Liver (tissue), 9 donors: ENCODE results near the gene SPATA46. TPM values are rescaled to one million over a fixed set of nuclear protein-coding genes. Genes with fewer than 3 reads are reported as not detected.

Experiments used
- DNase-seq: peaks from one replicate; pipeline ENCODE4 v3.0.0-alpha.2; 2017; ENCODE audit warnings: low spot score
- H3K27ac ChIP-seq, 2 donors: one replicate each; pipeline ENCODE4 v1.7.0; 2013; ENCODE audit warnings: inconsistent platforms in 2 of 2, low read length in 2 of 2, control low read depth in 1 of 2, low read depth in 1 of 2, mild to moderate bottlenecking in 1 of 2
- H3K27me3 ChIP-seq, 4 donors: one replicate each; pipeline versions ENCODE4 v1.6.1 to v1.7.0; 2013; ENCODE audit warnings: low read length in 3 of 4, inconsistent platforms in 1 of 4, mild to moderate bottlenecking in 1 of 4, moderate library complexity in 1 of 4; ENCODE audit not compliant: control insufficient read depth in 4 of 4, insufficient read depth in 4 of 4
- H3K36me3 ChIP-seq, 4 donors: one replicate each; pipeline versions ENCODE4 v1.6.1 to v1.7.0; 2013; ENCODE audit warnings: low read length in 3 of 4, mild to moderate bottlenecking in 3 of 4, low read depth in 1 of 4, moderate library complexity in 1 of 4; ENCODE audit not compliant: control insufficient read depth in 4 of 4, insufficient read depth in 3 of 4
- H3K4me1 ChIP-seq, 4 donors: one replicate each; pipeline versions ENCODE4 v1.6.1 to v1.7.0; 2013; ENCODE audit warnings: low read length in 3 of 4, mild to moderate bottlenecking in 3 of 4, moderate library complexity in 1 of 4; ENCODE audit not compliant: control insufficient read depth in 4 of 4, insufficient read depth in 4 of 4
- H3K4me3 ChIP-seq, 3 donors: one replicate each; pipeline versions ENCODE4 v1.6.1 to v1.7.0; 2013; ENCODE audit warnings: low read length in 3 of 3, control low read depth in 1 of 3, low read depth in 1 of 3, mild to moderate bottlenecking in 1 of 3
- H3K9ac ChIP-seq, 2 donors: one replicate each; pipeline ENCODE4 v1.7.0; 2013; ENCODE audit warnings: low read length in 2 of 2, mild to moderate bottlenecking in 2 of 2, moderate library complexity in 2 of 2, control low read depth in 1 of 2, low read depth in 1 of 2
- H3K9me3 ChIP-seq, 4 donors: one replicate each; pipeline versions ENCODE4 v1.6.1 to v1.7.0; 2013; ENCODE audit warnings: low read length in 3 of 4; ENCODE audit not compliant: control insufficient read depth in 4 of 4
- ATF3 ChIP-seq: IDR thresholded peaks from 2 replicates; pipeline ENCODE4 v1.6.1; 2016; ENCODE audit warnings: antibody characterized with exemption
- CTCF ChIP-seq: fragments of 150-350 bp; IDR thresholded peaks from 2 replicates; pipeline ENCODE4 v1.5.1; 2017; ENCODE audit warnings: improper control_type of control experiment, low read depth, low read length; ENCODE audit not compliant: missing input control
- EGR1 ChIP-seq, 2 donors: IDR thresholded peaks; 2 replicates each; pipeline ENCODE4 v1.6.1; 2016 to 2018; ENCODE audit warnings: antibody characterized with exemption in 2 of 2, low read depth in 2 of 2
- FOXA1 ChIP-seq: IDR thresholded peaks from 2 replicates; pipeline ENCODE4 v1.6.1; 2016; ENCODE audit warnings: antibody characterized with exemption
- FOXA2 ChIP-seq: IDR thresholded peaks from 2 replicates; pipeline ENCODE4 v1.6.1; 2016; ENCODE audit warnings: antibody characterized with exemption
- GABPA ChIP-seq, 2 donors: IDR thresholded peaks in 1 of 2; conservative IDR thresholded peaks in 1 of 2; 2 replicates each; pipeline ENCODE4 v1.6.1; 2016; ENCODE audit warnings: antibody characterized with exemption in 2 of 2, mild to moderate bottlenecking in 1 of 2, moderate library complexity in 1 of 2
- HNF4A ChIP-seq, 2 donors: conservative IDR thresholded peaks; 2 replicates each; pipeline ENCODE4 v1.6.1; 2016; ENCODE audit warnings: antibody characterized with exemption in 2 of 2, mild to moderate bottlenecking in 2 of 2
- HNF4G ChIP-seq: IDR thresholded peaks from 2 replicates; pipeline ENCODE4 v1.6.1; 2016; ENCODE audit warnings: antibody characterized with exemption
- JUND ChIP-seq, 2 donors: IDR thresholded peaks; 2 replicates each; pipeline ENCODE4 v1.6.1; 2016; ENCODE audit warnings: antibody characterized with exemption in 2 of 2
- MAX ChIP-seq: IDR thresholded peaks from 2 replicates; pipeline ENCODE4 v1.6.1; 2016; ENCODE audit warnings: antibody characterized with exemption
- NR2F2 ChIP-seq: IDR thresholded peaks from 2 replicates; pipeline ENCODE4 v1.6.1; 2016; ENCODE audit warnings: antibody characterized with exemption
- RAD21 ChIP-seq, 2 donors: IDR thresholded peaks; 2 replicates each; pipeline ENCODE4 v1.6.1; 2016; ENCODE audit warnings: antibody characterized with exemption in 2 of 2, mild to moderate bottlenecking in 2 of 2
- REST ChIP-seq: IDR thresholded peaks from 2 replicates; pipeline ENCODE4 v1.6.1; 2016; ENCODE audit warnings: antibody characterized with exemption, mild to moderate bottlenecking
- RXRA ChIP-seq, 2 donors: IDR thresholded peaks; 2 replicates each; pipeline ENCODE4 v1.6.1; 2017 to 2018; ENCODE audit warnings: antibody characterized with exemption in 2 of 2, mild to moderate bottlenecking in 1 of 2
- SP1 ChIP-seq: IDR thresholded peaks from 2 replicates; pipeline ENCODE4 v1.6.1; 2018; ENCODE audit warnings: antibody characterized with exemption, mild to moderate bottlenecking
- TAF1 ChIP-seq: conservative IDR thresholded peaks from 2 replicates; pipeline ENCODE4 v1.6.1; 2016; ENCODE audit warnings: antibody characterized with exemption, mild to moderate bottlenecking
- YY1 ChIP-seq: IDR thresholded peaks from 2 replicates; pipeline ENCODE4 v1.6.1; 2016; ENCODE audit warnings: antibody characterized with exemption, mild to moderate bottlenecking
- ZBTB33 ChIP-seq: IDR thresholded peaks from 2 replicates; pipeline ENCODE4 v1.6.1; 2016; ENCODE audit warnings: antibody characterized with exemption
- WGBS: extraction: QIAGEN DNeasy Blood & Tissue Kit; methylation state at CpG from one replicate; pipeline ENCODE4 v1.1.7; 2013; 5-methylcytosine and 5-hydroxymethylcytosine counted together
- polyA plus RNA-seq, 2 donors: library from polyadenylated mRNA; stranded (reverse) in 1 of 2; unstranded in 1 of 2; fragments of 200-250 nt in 1 of 2; fragments of >200 nt in 1 of 2; fragmentation: Nextera tagmentation in 1 of 2; extraction: Ambion mirVana in 1 of 2; gene quantifications; one replicate each; pipeline versions ENCODE4 v1.2.1 to v1.2.3, GENCODE V29; 2013 to 2015
- total RNA-seq, 2 donors: library from RNA; depleted of rRNA; stranded (reverse); fragments of >200 nt; gene quantifications; one replicate each; pipeline ENCODE4 v1.2.3, GENCODE V29; 2014
- donor health status: healthy.
- donor health status: healthy.
- donor health status: healthy.
- donor health status: healthy.
- donor health status: healthy.

SPATA46 gene
- total and polyA plus RNA-seq, 4 donors, result 0.06 to 0.17 TPM; not detected in 2

GRCh38 chr1:162375463-162375862, 1.2 kb downstream of the SPATA46 start:
- WGBS, result 84% methylated on average over 8 of the region's 8 CpGs
- Histone ChIP-seq H3K27me3 (no peaks in the 10 kb centered on the region), H3K36me3 (peaks cover 0 to 6% (median 1%) of the 10 kb centered on the region in 4 donors), H3K4me3 (no peak overlapping the region), H3K9me3 (no peaks in the 10 kb centered on the region), H3K27ac (no peak overlapping the region), H3K9ac (no peak overlapping the region), H3K4me1 (peaks cover 7 to 32% (median 23%) of the 10 kb centered on the region in 4 donors)
- no peak for TF ChIP-seq RAD21 (IDR thresholded peaks at IDR 0.05)
- no peak for TF ChIP-seq TAF1
- TF ChIP-seq HNF4G, result no peak
- no peak for TF ChIP-seq JUND (IDR thresholded peaks at IDR 0.05)
- no peak for TF ChIP-seq HNF4A (conservative IDR thresholded peaks at IDR 0.05)
- TF ChIP-seq ATF3, result no peak
- TF ChIP-seq FOXA1, result no peak
- TF ChIP-seq REST, result no peak
- TF ChIP-seq CTCF, result no peak
- TF ChIP-seq SP1, result no peak
- no peak for DNase-seq

GRCh38 chr1:162374406-162374805, 2.2 kb downstream of the SPATA46 start:
- Histone ChIP-seq H3K4me3 (no peak overlapping the region), H3K9ac (no peak overlapping the region), H3K27ac (no peak overlapping the region), H3K4me1 (peaks cover 7 to 39% (median 23%) of the 10 kb centered on the region in 4 donors), H3K36me3 (peaks cover 0 to 6% (median 1%) of the 10 kb centered on the region in 4 donors), H3K9me3 (no peaks in the 10 kb centered on the region), H3K27me3 (no peaks in the 10 kb centered on the region)
- WGBS, result 93% methylated on average over 9 of the region's 9 CpGs
- DNase-seq, result no peak
- TF ChIP-seq NR2F2 (no peak), FOXA1 (no peak), YY1 (no peak), RAD21 (IDR thresholded peaks at IDR 0.05) (no peak), REST (no peak), EGR1 (IDR thresholded peaks at IDR 0.05; ENCODE audit: low read depth in 2 of 2) (no peak), GABPA (IDR thresholded peaks at IDR 0.05 in 1 of 2, conservative IDR thresholded peaks at IDR 0.05 in 1 of 2) (no peak), MAX (no peak), FOXA2 (no peak), JUND (IDR thresholded peaks at IDR 0.05) (no peak), TAF1 (no peak), RXRA (IDR thresholded peaks at IDR 0.05) (no peak), SP1 (no peak), ZBTB33 (no peak), HNF4A (conservative IDR thresholded peaks at IDR 0.05) (no peak), CTCF (no peak), HNF4G (no peak)
